GM19099 (cell line): ENCODE data around the gene DCDC2C.

Source experiments
- POLR2A ChIP-seq: IDR thresholded peaks from 3 replicates; pipeline ENCODE4 v1.6.1; 2011; ENCODE audit warnings: low read depth; ENCODE audit not compliant: insufficient read length; ENCODE audit errors: extremely low read depth

Gene DCDC2C

DNA sequence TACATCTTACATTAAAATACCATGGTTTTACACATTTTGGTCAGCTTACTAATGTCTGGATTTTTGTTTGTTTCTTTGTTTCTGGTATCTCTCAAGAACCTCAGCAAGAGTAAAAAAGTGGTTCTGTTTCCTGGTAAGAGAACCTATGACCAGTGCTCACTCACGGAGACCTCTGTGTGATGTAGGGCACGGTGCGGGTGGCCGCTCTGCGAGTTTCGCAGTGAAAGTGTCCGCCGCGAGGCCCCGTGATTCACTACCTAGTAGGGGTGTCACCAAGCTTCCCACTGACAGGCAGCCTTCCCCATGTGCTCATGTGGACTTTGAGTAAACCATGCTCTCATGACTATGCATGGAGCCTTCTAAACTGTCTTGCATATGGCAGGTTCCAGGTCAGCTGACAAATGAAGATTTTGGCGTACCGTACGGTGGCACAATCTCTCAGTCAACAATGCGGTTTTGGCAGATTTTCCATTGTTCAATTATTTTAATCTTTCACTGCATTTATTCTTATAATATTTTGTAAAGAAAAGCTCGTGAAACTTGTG is 137.3 kb downstream of the DCDC2C start:
- no peak for TF ChIP-seq POLR2A

DNA sequence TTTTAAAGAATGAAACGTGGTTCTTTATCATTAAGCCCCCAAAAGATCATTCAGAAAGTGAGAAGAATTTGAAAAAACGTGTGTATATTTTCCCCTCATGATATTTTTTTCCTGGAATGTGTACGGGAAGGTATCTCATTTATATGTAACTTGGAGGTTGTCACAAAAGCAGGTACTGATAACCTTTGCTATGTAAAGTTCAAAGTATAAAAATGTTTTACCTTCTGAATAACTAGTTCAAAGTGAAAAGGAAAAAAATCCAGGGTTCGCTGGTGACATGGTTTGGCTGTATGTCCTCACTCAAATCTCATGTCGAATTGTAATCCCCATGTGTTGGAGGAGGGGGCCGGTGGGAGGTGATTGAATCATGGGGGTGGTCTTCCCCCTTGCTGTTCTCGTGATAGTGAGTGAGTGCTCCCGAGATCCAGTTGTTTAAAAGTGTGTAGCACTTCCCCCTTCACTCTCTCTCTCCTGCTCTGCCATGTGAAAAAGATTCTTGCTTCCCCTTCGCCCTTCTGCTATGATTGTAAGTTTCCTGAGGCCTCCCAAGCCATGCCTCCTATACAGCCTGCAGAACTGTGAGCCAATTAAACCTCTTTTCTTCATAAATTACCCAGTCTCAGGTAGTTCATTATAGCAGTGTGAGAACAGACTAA is 144.2 kb downstream of the DCDC2C start:
- no peak for TF ChIP-seq POLR2A

DNA sequence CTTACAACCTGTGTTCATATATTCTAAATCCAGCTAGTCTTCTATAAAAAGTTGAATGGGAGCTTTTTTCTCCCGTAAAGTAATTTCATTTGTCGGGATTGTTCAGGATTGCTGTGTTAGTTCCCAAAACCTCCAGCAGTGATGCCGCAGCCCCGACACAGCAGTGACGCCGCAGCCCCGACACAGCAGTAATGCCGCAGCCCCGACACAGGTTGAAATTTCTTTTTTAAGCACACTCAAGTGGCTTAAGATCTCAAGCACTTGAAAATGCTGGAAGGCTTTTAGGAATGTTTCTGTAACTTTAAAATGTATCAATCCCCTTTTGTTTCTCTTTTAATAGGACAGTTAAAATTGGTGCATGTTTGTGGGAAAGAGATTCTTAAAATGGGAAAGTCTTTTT is 145.4 kb downstream of the DCDC2C start:
- no peak for TF ChIP-seq POLR2A

DNA sequence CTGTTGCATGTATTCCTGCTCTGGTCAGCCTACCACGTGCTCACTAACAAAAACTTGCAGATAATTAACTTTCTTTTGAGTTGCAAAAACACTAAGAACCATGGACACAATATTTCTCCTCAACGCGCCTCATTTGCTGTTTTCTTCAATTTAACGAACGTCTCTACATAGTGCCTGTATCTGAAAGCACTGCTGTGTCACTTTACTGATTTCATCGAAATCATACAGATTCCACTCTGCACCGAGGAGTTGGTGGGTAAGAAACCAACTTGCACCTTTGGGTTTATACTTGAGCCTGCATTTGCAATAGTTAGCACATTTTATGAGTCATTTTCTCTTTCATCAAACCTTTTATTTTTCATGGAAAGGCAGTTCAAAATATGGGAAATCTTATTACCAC is 145.8 kb downstream of the DCDC2C start:
- no peak for TF ChIP-seq POLR2A

DNA sequence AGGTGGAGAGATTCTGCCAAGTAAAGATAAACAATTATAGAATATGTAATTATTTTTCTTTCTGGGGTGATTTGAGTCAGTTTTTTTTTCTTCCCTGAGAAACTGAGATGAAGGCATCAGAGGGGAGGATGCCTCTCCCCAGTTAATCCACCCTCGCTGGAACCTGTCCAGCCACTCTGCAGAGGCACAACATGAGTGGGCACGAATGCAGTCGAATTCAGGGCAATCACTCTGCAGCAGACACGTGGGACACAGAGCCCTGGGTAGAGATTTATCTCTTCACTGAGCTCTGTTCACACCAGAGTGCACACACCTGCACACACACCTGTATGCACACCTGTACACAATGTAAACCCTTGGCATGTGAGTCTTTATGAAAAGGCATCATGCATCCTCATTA is 154.2 kb downstream of the DCDC2C start:
- TF ChIP-seq POLR2A, result no peak

DNA sequence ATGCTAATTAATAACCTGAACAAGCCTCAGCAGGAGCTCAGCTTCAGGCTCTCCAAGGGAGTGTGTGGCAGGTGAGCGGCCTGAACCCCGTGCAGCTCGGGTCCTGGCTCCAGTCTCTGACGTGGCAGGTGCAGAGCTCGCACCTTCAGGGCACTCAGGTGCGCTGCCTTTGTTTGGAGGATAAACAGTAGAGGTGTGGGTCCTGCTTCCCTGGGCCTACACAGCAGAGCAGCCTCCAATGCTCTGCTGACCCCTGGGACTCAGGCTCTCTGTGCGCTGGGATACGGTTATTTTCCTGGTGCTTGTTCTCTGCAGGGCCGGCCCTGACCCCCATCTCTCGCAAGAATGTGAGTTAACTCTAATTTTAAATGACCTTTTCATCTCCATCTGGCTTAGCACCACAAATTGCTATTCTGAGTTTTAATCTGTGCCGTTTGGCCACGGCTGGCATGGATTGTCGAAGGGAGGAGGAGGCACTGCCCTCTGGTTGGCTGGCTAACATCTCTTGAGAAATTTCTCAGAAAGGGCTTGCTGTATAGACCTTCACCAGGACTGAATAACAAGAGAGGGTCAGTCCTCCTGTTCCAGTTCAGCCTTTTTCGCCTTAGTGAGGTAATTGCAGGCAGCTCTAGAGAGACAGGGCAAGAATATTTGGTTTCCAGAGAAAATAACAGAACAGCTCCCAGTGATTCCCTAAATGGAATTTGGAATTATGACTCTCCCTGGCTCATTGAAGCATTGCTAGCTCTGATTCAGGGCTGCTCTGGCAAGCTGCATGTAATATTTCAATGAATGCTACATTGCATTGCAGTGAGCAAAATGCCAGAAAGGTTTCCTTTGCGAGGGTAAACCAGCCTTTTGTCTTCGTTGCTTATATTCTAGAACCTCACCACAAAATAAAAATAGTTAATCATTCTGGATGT is 161.8 kb downstream of the DCDC2C start:
- TF ChIP-seq POLR2A, result no peak

DNA sequence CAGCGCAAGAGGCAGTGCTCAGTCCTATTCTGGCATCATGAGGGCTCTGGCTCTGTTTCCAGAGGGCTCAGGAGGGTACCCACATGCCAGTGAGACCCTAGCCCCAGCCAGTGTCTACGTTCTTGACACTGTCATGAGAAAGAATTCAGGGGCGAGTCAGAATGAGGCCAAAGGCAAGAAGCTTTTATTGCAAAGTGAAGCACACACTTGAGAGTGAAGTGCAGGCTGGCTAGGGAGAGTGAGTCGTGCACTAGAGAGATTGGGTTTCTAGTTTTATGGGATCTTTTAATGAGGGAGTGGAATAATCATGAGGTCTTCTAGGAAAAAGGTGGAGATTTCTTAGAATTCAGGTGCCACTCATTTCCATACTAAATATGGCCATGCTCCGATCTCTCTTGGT is 164.1 kb downstream of the DCDC2C start:
- TF ChIP-seq POLR2A, result no peak

DNA sequence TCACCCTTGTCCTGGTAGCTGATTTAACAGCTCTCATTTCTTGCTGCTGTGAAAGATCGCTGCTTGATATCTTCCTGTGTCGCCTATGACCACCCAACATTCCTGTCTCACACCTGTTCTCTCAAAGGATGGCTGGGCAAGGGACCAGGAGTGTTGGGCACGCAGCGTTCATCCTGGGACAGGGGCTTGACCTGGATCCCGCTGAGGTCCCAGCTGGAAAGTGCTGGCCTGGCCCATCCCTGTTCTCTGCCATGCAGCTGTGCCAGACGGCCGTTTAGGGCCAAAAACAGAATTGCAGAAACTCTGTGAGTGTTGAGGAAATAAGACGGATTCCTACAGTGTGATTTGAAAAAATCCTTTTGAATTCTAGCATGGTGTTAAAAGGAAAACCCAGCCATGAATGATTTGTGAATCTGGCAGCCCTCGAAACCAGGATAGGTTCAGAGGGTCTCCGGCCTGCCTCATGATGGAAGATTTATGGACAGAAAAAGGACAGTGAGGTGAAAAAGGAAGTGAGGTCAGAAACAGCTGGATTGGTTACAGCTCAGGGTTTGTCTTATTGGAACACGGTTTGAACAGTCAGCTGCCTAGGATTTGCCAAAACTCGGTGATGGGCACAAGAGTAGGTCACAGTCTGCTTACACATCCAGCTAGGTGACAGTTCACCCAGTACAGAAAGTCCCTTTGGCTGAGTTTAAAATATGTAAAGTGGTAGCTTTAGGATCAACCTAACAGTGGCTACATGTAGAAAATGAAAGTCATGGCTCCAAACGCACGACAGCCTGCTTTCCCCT is 164.8 kb downstream of the DCDC2C start:
- TF ChIP-seq POLR2A, result no peak

DNA sequence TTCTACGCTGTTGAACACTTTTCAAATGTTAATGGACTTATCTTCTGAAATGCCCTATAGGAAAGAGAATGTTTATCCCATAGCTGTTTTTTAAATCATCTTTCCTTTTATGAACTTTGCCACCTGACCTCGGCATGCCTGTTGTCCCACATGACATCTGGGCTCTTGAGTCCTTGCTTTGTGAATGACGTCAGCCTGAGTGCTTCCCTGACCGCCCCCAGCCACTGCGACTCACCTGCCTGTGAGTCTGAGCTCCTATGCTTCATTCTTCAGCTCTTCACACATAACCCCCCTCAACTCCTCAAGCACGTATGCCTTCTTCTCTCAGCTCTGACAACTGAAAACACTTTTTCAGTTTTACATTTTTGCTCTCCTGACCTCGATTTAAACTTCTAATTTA is 166.8 kb downstream of the DCDC2C start:
- TF ChIP-seq POLR2A, result no peak

DNA sequence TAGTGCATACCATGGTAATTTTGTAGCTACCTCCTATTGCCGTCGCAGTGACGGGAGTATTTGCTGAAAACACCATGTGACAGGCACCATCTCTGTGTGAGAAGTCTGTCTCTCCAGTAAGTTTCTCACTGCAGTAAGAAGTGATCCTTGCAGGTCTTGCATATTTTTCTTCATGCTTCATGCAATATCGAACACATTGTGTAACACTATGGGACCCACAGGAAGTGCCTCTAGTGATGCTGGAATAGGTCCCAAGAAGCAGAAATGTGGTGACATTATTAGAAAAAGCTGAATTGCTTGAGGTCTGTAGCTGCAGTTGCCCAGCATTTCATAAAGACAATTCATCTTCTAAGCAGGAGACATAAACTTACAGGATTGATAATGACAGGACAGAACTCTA is 167.6 kb downstream of the DCDC2C start:
- TF ChIP-seq POLR2A, result no peak

DNA sequence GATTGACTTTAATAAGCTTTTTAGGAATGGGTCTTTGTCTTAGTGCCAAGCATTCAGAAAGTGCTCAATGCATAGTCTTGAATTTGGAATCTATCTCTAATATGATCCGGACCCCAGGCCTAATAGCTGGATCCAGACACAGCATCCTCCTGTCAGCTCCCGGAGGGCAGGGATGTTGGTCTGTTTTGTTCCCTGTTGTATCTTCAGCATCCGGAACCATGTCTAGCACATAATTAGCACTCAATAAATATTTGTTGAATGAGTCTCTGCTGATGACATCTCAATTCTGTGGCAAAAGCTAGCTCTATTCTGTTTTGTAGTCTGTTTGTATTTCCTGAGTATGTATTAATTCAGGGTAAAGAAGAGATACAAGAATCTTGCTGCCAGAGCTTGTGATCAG is 169.1 kb downstream of the DCDC2C start:
- no peak for TF ChIP-seq POLR2A

DNA sequence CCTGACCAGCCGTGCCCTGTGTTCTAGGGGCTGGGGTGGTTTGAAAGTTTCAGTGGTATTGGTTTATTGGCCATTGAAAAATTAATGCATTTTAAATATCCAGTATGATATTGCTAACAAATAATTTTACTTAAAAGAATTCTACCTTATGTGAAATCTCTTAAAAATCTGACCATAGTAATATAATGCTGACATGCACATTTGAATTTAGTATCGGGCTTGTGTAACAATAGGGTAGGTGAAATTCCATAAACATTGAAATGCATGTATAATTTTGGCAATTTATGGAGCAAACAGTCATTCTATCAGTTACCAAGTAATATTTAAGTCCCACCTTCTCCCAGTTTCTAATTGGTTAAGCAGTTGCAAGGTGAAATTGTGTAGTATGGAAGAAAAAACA is 170.5 kb downstream of the DCDC2C start:
- TF ChIP-seq POLR2A, result no peak

DNA sequence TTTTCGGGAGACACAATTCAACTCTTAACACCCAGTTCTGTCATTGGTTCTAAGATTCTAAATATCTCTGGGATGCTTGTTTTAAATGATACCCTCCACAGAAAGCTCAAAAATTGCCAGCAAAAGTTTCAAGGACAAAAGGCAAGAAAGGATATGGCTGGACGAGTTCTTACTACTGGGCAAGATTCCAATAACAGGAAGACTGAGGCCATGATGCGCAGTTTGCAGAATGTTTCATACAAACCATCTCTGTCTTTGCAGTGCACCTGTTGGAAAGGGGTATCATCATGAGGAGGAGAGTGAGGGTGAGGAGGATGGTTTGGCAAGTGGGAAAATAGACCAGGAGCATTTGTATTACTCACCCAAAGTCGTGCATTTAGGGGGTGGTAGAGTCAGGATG is 172.8 kb downstream of the DCDC2C start:
- no peak for TF ChIP-seq POLR2A

DNA sequence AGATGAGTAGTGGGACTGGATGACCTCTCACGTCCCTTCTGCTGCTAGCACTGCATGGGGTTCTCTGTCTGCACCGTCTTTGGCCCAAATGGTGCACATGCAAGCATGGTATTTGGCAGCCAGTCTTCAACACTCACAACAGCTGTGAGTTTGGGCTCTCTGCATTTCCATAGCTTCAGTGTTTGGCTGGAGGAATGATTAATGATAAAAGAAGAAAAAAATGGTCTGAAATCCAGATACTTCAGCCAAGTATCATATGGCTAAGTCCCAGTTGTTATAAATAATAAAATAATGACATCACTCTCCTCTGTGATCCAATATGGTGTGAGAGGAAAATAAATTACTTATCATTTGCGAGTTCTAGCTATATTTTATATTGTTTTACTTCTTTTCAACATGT is 173.3 kb downstream of the DCDC2C start:
- TF ChIP-seq POLR2A, result no peak
